HepG2 (cell line): ENCODE results near the gene HIVEP2. TPM values are rescaled to one million over a fixed set of nuclear protein-coding genes. Genes with fewer than 3 reads are reported as not detected.

Source experiments
- ATF1 ChIP-seq: IDR thresholded peaks from 2 replicates; pipeline ENCODE4 v1.6.1; 2016; ENCODE audit warnings: mild to moderate bottlenecking, control low read depth
- EHMT2 ChIP-seq: fragments of 200-600 bp; sonication (generic); IDR thresholded peaks from 2 replicates; pipeline ENCODE4 v1.7.0; 2017; ENCODE audit warnings: antibody characterized with exemption, low read depth, low read length, borderline replicate concordance
- ELF1 ChIP-seq: sonication (generic); formaldehyde crosslinking; IDR thresholded peaks from 2 replicates; pipeline ENCODE4 v1.4.0; 2020; ENCODE audit warnings: missing genetic modification reagents
- HCFC1 ChIP-seq: fragments of 150-350 bp; IDR thresholded peaks from 2 replicates; pipeline ENCODE4 v1.6.1; 2014; ENCODE audit warnings: low read depth, low read length
- HOXA5 ChIP-seq: sonication (generic); formaldehyde crosslinking; IDR thresholded peaks from 2 replicates; pipeline ENCODE4 v1.4.0; 2020; ENCODE audit warnings: missing genetic modification reagents
- KAT8 ChIP-seq: IDR thresholded peaks from 2 replicates; pipeline ENCODE4 v1.6.1; 2016; ENCODE audit warnings: missing genetic modification reagents, missing compliant biosample characterization
- MIER3 ChIP-seq: IDR thresholded peaks from 2 replicates; pipeline ENCODE4 v1.6.1; 2016; ENCODE audit warnings: missing compliant biosample characterization, borderline replicate concordance
- PLRG1 ChIP-seq: fragments of 450-650 bp; conservative IDR thresholded peaks from 2 replicates; pipeline ENCODE4 v1.6.1; 2016
- SMYD3 ChIP-seq: sonication (generic); formaldehyde crosslinking; IDR thresholded peaks from 2 replicates; pipeline ENCODE4 v1.8.1; 2023; ENCODE audit warnings: mild to moderate bottlenecking, missing genetic modification reagents
- XBP1 ChIP-seq: sonication (generic); formaldehyde crosslinking; IDR thresholded peaks from 2 replicates; pipeline ENCODE4 v1.5.0; 2020; ENCODE audit warnings: missing genetic modification reagents
- ZNF10 ChIP-seq: sonication (generic); formaldehyde crosslinking; IDR thresholded peaks from 2 replicates; pipeline ENCODE4 v1.4.0; 2020; ENCODE audit warnings: mild to moderate bottlenecking, low read depth, missing genetic modification reagents, borderline replicate concordance
- ZNF782 ChIP-seq: sonication (generic); formaldehyde crosslinking; IDR thresholded peaks from 2 replicates; pipeline ENCODE4 v1.4.0; 2020; ENCODE audit warnings: missing genetic modification reagents, mild to moderate bottlenecking, borderline replicate concordance
- ZNF792 ChIP-seq: IDR thresholded peaks from 2 replicates; pipeline ENCODE4 v1.6.1; 2016
- ZNF878 ChIP-seq: sonication (generic); formaldehyde crosslinking; IDR thresholded peaks from 2 replicates; pipeline ENCODE4 v1.8.1; 2023; ENCODE audit warnings: mild to moderate bottlenecking, missing genetic modification reagents, moderate library complexity
- polyA plus RNA-seq, 8 experiments: library from polyadenylated mRNA; depleted of rRNA in 3 of 8; stranded (reverse) in 7 of 8; unstranded in 1 of 8; fragments of >200 nt; fragmentation: Illumina TruSeq in 4 of 8; extraction: Trizol in 4 of 8; gene quantifications; 2 replicates each; pipeline versions ENCODE4 v1.2.1 to v1.2.3, GENCODE V29; 2011 to 2016; ENCODE audit warnings: low read depth in 4 of 8, missing spikeins in 1 of 8, mixed read lengths in 1 of 8; ENCODE audit not compliant: insufficient read depth in 1 of 8
- total RNA-seq, 5 experiments: library from RNA; depleted of rRNA; stranded (reverse); fragments of >200 nt; fragmentation: Illumina TruSeq; extraction: Trizol; gene quantifications; 2 replicates each; pipeline ENCODE4 v1.2.3, GENCODE V29; 2016; ENCODE audit warnings: low read depth in 1 of 5
- TF ChIP-seq, protein P1 (sequence below): sonication (generic); formaldehyde crosslinking; IDR thresholded peaks from 2 replicates; pipeline ENCODE4 v1.8.0; 2022; ENCODE audit warnings: mild to moderate bottlenecking, missing genetic modification reagents; ENCODE audit not compliant: insufficient replicate concordance
- TF ChIP-seq, protein P2 (sequence below): sonication (generic); formaldehyde crosslinking; IDR thresholded peaks from 2 replicates; pipeline ENCODE4 v1.4.0; 2020; ENCODE audit warnings: missing genetic modification reagents, low read depth, mild to moderate bottlenecking, borderline replicate concordance
- TF ChIP-seq, protein P3 (sequence below): sonication (generic); formaldehyde crosslinking; conservative IDR thresholded peaks from 2 replicates; pipeline ENCODE4 v1.4.0; 2020; ENCODE audit warnings: mild to moderate bottlenecking, missing genetic modification reagents, moderate library complexity
- TF ChIP-seq, protein P4 (sequence below): sonication (generic); formaldehyde crosslinking; IDR thresholded peaks from 2 replicates; pipeline ENCODE4 v1.5.0; 2020; ENCODE audit warnings: mild to moderate bottlenecking, low read depth, missing genetic modification reagents, borderline replicate concordance
- TF ChIP-seq, protein P5 (sequence below): sonication (generic); formaldehyde crosslinking; IDR thresholded peaks from 2 replicates; pipeline ENCODE4 v1.5.0; 2020; ENCODE audit warnings: mild to moderate bottlenecking, missing genetic modification reagents, moderate library complexity
- TF ChIP-seq, protein P6 (sequence below): sonication (generic); formaldehyde crosslinking; IDR thresholded peaks from 2 replicates; pipeline ENCODE4 v1.8.1; 2023; ENCODE audit warnings: missing genetic modification reagents, mild to moderate bottlenecking, borderline replicate concordance

HIVEP2 gene
- total and polyA plus RNA-seq, 2 of the 13 experiments (the other 11 are each of a cell fraction or from before 2014, with no cell fraction given) = 3.4 to 12.9 TPM

DNA sequence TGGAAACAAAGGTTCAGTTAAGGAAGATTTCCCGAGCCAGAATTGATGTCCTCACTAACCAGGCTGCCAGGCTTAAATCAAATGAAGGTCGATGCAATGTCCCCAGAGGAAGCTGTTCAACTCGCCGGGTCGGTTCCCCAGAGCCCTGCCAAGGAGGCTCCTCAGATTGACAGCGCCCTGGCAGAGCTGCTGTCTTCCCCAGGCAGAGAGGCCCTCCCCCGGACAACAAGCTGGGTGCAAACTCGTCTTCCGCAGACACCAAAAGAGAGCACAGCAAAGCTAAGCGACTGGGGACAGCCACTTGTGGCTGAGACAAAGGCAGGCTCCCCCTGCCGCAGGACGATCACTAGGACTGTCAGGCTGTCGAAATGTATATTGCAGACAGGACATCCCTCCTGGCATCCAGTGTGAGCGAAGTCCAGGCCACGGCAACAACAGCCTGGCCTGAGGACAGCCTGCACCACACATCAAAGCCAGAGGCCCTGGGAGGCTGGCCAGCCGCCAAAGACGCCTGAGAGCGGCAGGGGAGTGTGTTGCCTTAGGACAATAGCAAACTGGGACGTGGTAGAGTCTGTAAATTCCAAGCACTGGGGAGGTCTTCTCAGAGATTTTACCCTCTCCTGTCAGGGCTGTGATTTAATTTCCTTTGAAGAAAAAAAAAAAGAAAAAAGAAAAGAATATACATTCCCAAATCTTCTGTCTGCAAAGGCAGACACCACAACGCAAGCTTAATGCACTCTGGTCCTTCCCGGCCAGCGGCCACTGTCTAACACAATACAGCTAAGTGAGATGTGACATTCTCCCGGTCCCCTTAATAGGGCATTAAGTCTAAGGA is 99.1 kb downstream of the HIVEP2 start (continued):
- TF ChIP-seq, protein P1, sequence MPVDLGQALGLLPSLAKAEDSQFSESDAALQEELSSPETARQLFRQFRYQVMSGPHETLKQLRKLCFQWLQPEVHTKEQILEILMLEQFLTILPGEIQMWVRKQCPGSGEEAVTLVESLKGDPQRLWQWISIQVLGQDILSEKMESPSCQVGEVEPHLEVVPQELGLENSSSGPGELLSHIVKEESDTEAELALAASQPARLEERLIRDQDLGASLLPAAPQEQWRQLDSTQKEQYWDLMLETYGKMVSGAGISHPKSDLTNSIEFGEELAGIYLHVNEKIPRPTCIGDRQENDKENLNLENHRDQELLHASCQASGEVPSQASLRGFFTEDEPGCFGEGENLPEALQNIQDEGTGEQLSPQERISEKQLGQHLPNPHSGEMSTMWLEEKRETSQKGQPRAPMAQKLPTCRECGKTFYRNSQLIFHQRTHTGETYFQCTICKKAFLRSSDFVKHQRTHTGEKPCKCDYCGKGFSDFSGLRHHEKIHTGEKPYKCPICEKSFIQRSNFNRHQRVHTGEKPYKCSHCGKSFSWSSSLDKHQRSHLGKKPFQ (CRISPR knock-in tag) = no peak
- TF ChIP-seq ZNF782 (CRISPR knock-in tag) (no peak; the same call in 1 of the 2 replicates), HCFC1 (no peak), ELF1 (CRISPR knock-in tag) (peak; percentile 59), PLRG1 (no peak), HOXA5 (0 out of 2 replicates have a peak, but pooled peaks have one; percentile 14), SMYD3 (CRISPR knock-in tag) (no peak; the same call in none of the 2 replicates), KAT8 (CRISPR knock-in tag) (peak; percentile 88), ATF1 (0 out of 2 replicates have a peak, but pooled peaks have one; percentile 11), MIER3 (CRISPR knock-in tag) (peak; percentile 86; the same call in 1 of the 2 replicates), ZNF878 (CRISPR knock-in tag) (peak; percentile 91), ZNF10 (CRISPR knock-in tag) (no peak), ZNF792 (CRISPR knock-in tag) (peak; percentile 99), XBP1 (CRISPR knock-in tag) (no peak), EHMT2 (peak; percentile 35; the same call in 1 of the 2 replicates)
- TF ChIP-seq, protein P2, sequence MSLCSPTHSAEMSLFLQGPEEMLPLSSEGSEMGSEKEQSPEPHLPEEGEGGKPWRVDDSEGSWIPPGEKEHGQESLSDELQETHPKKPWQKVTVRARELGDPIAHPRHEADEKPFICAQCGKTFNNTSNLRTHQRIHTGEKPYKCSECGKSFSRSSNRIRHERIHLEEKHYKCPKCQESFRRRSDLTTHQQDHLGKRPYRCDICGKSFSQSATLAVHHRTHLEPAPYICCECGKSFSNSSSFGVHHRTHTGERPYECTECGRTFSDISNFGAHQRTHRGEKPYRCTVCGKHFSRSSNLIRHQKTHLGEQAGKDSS = peak; percentile 94
- TF ChIP-seq, protein P3, sequence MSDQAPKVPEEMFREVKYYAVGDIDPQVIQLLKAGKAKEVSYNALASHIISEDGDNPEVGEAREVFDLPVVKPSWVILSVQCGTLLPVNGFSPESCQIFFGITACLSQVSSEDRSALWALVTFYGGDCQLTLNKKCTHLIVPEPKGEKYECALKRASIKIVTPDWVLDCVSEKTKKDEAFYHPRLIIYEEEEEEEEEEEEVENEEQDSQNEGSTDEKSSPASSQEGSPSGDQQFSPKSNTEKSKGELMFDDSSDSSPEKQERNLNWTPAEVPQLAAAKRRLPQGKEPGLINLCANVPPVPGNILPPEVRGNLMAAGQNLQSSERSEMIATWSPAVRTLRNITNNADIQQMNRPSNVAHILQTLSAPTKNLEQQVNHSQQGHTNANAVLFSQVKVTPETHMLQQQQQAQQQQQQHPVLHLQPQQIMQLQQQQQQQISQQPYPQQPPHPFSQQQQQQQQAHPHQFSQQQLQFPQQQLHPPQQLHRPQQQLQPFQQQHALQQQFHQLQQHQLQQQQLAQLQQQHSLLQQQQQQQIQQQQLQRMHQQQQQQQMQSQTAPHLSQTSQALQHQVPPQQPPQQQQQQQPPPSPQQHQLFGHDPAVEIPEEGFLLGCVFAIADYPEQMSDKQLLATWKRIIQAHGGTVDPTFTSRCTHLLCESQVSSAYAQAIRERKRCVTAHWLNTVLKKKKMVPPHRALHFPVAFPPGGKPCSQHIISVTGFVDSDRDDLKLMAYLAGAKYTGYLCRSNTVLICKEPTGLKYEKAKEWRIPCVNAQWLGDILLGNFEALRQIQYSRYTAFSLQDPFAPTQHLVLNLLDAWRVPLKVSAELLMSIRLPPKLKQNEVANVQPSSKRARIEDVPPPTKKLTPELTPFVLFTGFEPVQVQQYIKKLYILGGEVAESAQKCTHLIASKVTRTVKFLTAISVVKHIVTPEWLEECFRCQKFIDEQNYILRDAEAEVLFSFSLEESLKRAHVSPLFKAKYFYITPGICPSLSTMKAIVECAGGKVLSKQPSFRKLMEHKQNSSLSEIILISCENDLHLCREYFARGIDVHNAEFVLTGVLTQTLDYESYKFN (CRISPR knock-in tag) = peak; percentile 96
- TF ChIP-seq, protein P4, sequence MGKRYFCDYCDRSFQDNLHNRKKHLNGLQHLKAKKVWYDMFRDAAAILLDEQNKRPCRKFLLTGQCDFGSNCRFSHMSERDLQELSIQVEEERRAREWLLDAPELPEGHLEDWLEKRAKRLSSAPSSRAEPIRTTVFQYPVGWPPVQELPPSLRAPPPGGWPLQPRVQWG (CRISPR knock-in tag) = no peak
- TF ChIP-seq, protein P5, sequence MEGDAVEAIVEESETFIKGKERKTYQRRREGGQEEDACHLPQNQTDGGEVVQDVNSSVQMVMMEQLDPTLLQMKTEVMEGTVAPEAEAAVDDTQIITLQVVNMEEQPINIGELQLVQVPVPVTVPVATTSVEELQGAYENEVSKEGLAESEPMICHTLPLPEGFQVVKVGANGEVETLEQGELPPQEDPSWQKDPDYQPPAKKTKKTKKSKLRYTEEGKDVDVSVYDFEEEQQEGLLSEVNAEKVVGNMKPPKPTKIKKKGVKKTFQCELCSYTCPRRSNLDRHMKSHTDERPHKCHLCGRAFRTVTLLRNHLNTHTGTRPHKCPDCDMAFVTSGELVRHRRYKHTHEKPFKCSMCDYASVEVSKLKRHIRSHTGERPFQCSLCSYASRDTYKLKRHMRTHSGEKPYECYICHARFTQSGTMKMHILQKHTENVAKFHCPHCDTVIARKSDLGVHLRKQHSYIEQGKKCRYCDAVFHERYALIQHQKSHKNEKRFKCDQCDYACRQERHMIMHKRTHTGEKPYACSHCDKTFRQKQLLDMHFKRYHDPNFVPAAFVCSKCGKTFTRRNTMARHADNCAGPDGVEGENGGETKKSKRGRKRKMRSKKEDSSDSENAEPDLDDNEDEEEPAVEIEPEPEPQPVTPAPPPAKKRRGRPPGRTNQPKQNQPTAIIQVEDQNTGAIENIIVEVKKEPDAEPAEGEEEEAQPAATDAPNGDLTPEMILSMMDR = peak; percentile 79
- TF ChIP-seq, protein P6, sequence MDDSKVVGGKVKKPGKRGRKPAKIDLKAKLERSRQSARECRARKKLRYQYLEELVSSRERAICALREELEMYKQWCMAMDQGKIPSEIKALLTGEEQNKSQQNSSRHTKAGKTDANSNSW (CRISPR knock-in tag) = no peak
